Testis (tissue), 2 donors: ENCODE data around the gene TINAGL1.

Experiments
- CTCF ChIP-seq, 3 experiments: fragments of 450-650 bp in 2 of 3; fragments of 200-600 bp in 1 of 3; sonication (generic) in 1 of 3; IDR thresholded peaks; one replicate each; pipeline ENCODE4 v1.5.1; 2016 to 2019; ENCODE audit warnings: antibody characterized with exemption in 3 of 3, mild to moderate bottlenecking in 2 of 3, moderate library complexity in 1 of 3
- POLR2A ChIP-seq: fragments of 450-650 bp; IDR thresholded peaks from one replicate; pipeline ENCODE4 v1.6.1; 2017; ENCODE audit warnings: antibody characterized with exemption, mild to moderate bottlenecking, moderate library complexity

GRCh38 chr1:31576743-31577455 lies 584 bp downstream of the TINAGL1 start:
- no peak for TF ChIP-seq CTCF (IDR thresholded peaks at IDR 0.05)
- TF ChIP-seq POLR2A: no peak
